NCI-H345 treated with DMSO at 0.1 percent for 48 hours (cell line): ENCODE results near the gene NUDT6.
"Not testable (repeated sequence)": the region's sequence is repeated elsewhere in the genome, so short reads cannot be mapped to it uniquely, and the experiment has no call there.

Experiments
- DNase-seq: peaks from one replicate; lab custom pipeline; 2025; ENCODE audit not compliant: unreplicated experiment; lab: John Stamatoyannopoulos, UW

Gene NUDT6

DNA sequence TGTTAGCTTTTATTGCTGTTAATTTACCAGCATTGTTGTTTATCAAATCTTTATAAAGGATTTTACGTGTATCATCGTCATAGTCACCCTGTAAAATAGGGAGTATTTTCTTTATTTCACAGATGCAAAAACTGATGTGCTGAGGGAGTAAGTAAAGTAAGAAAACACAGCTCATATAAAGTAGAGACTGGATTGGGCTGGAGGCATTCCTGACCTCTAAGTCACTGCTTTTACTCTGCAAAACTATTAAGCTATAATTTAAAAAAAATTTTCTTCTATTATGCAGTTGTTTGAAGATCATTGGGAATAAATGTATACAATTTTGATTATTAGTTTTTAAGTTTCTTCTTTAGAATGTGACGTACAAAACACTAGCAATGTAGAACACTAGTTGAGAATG is 45.9 kb downstream of the NUDT6 start:
- DNase-seq, result no peak

DNA sequence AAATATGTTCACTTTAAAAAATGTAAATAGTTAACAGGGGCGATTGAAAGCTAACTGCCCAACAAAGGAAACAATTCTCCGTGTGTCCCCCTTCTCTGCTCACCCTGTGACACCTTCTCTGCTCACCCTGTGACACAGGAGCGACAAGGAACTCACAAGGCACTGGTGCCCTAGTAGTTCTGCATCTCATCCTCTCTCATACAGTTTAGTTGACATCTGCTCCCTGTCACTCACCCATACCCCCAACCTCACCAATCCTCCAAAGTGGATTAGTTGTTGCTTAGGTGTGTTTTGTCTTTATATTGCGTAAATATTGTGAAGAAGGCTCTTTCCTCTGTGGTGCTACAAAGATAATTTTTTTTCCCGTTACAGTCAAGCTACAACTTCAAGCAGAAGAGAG is 46.4 kb downstream of the NUDT6 start:
- DNase-seq, result no peak

DNA sequence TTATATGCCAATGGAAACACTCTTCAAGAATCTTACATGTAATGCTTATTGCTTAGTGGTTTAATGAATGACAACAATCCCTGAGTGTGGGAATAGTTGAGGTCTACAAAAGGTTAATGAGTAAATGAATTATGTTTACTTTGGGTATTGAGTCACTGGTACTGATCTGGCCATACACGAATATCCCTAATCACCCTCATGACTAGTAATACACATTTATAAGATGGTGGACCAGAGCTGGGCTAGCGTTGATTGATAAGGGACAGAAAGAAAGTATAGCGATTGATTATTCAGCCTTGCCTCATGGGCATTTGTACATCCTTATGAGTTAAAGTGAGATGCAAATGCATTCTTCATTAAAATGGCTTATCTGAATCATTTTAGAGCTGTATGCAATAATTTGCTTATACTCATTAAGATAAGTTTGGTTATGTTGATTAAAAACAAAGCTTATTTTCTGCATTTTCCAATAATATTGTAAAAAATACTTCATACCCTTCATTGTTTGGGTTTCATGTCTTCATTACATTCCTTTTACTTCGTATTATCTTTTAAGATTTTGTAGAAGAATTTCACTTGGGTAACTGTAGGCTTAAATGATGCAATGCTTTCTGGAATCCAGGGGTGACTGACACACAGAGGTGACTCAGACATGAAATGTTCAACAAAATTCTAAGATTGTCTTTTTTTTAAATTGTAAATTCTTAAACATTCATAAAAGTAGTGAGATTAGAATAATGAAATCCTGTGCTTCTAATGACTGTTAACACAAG is 48.4 kb downstream of the NUDT6 start:
- no peak for DNase-seq

DNA sequence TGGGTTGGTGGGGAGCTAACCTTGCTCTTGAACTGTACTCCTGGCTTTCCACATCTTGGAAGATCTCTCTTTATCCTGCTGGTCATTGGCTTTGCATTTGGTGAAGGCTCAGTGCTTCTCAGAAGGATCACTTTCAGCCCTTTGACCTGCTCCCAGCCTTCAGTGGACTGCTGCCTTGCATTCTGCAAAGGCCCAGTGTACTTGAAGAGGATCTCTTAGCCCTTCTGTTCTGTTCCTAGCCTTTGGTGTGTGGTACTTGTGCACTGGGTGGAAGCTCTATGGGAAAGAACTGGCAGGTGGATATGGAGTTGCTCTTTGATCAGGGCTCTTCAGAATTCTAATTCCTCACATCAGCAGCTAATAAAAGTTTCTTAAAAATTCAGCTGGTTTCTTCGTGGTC is 49.3 kb downstream of the NUDT6 start:
- no peak for DNase-seq

DNA sequence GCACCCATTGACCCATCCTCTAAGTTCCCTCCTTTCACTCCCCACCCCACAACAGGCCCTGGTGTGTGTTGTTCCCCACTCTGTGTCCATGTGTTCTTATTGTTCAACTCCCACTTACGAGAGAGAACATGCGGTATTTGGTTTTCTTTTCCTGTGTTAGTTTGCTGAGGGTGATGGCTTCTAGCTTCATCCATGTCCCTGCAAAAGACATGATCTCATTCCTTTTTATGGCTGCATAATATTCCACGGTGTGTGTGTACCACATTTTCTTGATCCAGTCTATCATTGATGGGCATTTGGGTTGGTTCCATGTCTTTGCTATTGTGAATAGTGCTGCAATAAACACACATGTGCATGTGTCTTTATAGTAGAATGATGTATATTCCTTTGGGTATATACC is 54.2 kb downstream of the NUDT6 start:
- DNase-seq, result not testable (repeated sequence)

DNA sequence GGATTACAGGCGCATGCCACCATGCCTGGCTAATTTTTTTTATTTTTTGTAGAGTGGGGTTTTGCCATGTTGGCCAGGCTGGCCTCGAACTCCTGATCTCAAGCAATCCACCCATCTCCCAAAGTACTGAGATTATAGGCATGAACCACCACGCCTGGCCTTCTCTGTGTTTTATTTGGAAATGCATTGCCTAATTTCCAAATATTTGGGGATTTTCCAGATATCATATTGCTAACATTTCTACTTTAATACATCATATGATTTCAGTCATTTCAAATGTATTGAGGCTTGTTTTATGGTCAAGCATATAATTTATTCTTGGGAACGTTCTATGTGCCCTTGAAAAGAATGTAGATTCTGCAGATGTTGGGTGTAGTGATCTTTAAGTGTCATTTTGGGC is 57.0 kb downstream of the NUDT6 start:
- DNase-seq, result no peak

DNA sequence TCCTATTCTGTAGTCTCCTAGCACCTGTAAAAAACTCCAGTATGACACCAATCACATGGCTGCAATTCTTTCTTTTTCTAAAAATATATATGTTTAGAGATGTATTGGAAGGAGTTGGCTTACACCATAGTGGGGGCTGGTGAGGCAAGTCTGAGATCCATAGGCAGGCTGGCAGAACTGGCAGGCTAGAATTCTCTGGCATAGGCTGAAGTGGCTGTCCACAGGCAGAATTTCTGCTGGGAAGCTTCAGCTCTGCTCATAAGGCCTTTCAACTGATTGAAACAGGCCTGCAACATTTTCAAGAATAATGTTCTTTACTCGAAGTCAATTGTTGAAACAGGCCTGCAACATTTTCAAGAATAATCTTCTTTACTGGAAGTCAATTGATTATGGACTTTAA is 58.8 kb downstream of the NUDT6 start:
- no peak for DNase-seq

DNA sequence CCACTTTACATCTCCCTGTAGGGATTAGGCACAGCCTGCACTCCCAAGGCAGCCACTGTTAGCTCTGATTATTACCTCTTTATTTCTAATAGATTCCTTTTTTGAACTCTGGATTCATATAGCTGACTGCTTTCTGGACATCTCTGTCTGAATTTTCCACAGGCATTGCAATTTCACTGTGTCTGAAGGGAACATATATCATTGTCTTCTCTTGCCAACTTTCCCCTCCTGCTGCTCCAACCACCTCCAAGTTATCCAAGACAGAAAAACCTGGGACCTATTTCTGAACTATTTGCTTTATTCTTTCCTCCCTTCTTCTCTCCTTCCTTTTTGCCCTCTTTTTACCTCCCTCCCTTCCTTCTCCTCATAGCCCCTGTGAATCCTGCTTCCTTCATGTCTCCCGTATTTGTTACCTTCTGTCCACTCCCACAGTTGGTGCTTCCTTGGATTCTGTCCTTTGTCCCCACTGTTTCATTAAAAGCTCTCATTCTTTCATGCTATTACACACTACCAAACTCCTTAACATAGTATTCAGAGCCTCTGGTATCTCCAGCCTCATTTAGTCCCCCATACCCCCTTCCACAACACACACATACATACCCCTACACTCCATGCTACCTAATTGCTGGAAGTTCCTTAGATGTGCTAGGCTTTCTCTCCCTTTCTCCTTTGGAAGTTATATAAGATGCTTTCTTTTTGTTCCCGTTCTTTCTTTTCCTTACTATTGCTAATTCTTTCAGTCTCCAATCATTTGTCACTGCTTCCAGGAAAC is 61.0 kb downstream of the NUDT6 start:
- DNase-seq, result no peak

DNA sequence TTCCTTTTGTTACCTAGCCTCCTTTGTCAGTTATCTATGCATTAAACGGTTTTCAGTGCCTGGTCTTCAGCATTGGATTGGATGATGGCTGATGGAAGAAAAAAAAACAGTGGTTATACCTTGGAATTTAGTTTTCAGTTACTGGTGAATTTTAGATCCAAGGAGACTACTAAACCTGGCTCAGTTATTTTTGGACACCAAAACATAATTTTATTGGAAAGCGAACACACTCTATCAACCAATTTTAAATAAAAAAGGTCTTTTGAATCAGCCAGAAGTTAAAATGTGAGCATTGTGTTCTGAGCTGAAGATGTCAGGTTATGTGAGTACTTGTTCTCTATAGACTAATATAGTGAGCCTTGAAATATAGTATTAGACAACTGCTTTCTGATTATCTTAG is 63.7 kb downstream of the NUDT6 start:
- DNase-seq, result no peak

DNA sequence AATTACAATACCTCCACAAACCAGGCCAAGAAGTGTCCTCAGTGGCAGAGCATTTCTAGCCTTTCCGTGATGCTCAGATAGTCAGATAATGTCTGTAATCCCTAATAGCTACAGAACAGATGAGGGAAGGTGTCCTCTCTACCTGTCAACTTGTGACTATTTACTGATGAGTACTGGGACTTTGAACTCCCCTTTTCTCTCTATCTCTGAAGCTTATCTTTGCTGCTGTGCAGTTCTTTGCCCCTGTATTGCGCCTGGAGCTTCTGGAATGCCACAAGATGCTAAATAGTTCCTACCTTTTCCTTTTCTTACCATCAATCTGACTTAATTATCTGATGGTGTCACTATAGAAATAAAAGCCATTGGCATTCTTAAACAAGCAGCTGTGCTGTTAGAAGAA is 65.2 kb downstream of the NUDT6 start:
- DNase-seq, result no peak

DNA sequence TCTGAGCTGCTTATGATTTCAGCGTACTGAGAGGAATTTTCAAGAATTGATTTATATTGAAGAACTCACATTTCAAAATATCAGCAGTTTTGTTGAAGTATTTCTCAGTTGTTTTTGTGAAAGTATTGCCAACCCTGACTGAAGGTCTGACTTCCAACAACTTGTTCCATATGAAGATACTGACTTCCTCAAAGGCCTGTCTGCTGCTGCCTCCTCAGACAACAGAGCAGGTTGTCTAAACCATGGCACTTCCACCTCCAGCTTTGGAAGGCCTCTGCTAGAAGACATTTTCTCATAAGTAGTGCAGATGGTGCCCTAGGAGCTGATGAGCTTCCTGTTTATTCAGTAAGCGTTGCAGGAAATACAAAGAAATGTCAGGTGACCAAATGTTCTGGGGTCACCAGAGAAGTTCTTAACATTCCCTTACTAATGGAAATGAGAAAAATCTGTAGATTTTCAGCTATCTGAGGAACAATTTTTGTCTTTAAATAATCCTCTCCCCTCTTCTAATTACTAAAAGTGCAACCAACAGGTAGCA is 67.0 kb downstream of the NUDT6 start:
- no peak for DNase-seq

DNA sequence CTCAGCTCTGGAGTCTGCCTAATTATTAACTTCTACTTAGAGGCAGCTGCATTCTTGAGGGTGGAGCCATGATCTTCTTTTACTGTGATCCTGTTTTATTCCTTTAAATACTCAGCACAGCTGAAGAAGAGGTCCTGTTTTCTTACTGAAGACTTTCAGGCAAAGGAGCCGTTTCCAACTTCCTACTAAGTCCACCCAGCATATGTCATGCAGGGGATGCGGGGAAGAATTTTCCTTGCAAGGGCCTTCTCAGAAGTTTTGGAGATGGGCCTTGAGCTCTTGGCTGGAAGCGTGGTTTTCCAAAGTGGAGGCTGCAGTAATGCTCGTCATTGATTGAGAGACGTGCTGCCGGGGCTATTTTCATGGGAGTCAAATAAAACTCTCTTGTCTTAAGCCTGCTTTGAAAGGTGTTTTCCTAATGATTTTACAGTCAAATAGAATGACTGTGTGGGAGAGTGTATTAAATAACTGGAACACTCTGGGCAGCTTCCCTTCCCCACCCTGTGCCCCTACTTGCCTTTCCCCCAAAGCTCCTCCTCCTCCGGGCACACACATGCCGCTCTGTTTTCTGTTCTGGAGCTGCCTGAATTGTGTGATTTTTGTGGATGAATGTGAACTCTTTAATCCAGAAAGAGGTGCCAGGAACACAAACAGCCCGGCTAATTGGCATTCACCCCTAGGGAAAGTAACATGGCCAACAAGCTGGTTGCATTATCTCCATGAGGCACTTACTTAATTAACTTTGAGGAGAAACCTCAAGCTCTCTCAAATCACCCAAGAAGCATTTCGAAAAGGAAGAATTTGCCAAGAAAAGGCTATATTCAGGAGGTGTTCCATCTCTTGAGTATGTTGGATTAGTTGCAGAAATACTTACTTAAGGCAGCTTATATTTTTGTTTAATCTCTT is 67.7 kb downstream of the NUDT6 start:
- no peak for DNase-seq

DNA sequence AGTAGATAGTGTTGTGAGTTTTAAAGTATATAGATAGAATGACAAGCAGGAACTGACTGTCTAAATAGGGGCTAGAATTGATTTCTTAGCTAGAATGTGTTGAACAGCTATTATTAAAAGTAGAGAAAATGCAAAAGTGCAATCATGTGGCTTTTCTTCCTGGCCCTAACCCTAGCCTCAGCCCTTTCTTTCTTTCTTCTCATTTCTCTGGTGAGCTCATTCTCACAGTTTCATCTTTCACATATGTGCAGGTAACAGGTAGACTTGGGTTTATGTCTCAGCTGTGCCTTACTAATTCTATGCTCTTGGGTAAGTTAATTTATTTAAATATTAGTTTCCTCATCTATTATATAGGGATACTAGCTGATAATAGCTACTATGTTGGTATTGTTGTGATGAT is 70.8 kb downstream of the NUDT6 start:
- no peak for DNase-seq

DNA sequence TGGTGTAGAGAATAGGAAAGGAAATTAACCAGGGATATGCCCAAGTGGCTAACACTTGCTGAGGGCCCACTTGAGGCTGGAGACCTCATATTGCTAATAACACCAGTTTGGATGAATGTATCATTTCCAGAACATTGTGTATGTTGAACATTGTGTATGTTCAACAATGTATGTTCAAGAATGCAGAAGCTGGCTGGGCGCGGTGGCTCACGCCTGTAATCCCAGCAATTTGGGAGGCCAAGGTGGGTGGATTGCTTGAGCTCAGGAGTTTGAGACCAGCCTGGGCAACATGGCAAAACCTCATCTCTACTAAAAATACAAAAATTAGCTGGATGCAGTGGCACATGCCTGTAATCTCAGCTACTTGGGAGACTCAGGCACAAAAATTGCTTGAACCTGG is 72.6 kb downstream of the NUDT6 start:
- not testable (repeated sequence) for DNase-seq

DNA sequence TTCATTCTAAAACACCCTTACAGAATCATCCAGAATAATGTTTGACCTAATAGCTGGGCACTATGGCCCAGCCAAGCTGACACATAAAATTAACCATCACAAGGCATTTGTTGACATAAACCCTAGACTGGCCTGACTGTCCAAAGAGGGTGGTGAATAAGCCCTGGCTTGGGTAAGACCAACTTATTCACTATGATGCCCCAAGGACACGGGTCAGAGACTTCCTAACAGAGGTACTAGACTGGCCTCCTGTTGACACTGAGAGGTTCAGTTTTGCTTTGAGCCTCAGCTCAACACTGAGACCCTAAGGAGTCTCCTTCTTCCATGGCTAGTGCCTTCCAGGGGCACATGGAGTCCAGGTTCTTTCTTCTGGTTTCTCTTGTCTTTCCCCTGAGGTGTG is 74.5 kb downstream of the NUDT6 start:
- DNase-seq, result no peak

DNA sequence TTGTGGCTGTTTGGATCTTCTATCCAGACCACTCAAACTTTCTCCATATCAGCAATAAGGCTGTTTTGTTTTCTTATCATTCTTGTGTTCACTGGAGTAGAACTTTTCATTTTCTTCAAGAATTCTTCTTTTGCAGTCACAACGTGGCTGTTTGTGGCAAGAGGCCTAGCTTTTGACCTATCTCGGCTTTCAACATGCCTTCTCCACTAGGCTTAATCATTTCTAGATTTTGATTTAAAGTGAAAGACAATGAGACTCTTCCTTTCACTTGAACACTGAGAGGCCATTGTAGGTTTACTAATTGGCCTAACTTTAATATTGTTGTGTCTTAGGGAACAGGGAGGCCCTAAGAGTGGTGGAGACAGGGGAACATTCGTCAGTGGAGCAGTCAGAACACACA is 76.6 kb downstream of the NUDT6 start:
- no peak for DNase-seq

DNA sequence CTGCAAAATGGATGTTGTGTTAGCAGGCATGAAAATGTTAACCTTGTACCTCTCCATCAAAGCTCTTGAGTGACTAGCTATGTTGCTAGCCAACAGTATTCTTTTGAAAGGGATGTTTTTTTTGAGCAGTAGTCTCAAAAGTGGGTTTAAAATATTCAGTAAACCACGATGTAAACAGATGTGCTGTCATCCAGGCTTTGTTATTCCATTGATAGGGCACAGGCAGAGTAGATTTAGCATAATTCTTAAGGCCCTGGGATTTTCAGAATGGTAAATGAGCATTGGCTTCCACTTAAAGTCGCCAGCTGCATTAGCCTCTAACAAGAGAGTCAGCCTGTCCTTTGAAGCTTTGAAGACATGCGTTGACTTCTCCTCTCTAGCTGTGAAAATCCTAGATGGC is 77.3 kb downstream of the NUDT6 start:
- no peak for DNase-seq

DNA sequence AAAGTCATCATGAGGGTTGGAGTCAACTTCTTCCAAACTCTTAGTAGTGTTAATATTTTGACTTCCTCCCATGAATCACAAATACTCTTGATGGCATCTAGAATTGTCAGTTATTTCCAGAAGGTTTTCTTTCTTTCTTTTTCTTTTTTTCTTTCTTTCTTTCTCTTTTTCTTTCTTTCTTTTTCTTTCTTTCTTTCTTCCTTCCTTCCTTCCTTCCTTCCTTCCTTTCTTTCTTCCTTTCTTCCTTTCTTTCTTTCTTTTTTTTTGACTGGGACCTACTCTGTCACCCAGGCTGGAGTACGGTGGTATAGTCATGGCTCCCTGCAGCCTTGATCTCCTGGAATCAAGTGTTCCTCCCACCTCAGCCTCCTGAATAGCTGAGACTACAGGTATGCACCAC is 78.0 kb downstream of the NUDT6 start:
- DNase-seq, result not testable (repeated sequence)

DNA sequence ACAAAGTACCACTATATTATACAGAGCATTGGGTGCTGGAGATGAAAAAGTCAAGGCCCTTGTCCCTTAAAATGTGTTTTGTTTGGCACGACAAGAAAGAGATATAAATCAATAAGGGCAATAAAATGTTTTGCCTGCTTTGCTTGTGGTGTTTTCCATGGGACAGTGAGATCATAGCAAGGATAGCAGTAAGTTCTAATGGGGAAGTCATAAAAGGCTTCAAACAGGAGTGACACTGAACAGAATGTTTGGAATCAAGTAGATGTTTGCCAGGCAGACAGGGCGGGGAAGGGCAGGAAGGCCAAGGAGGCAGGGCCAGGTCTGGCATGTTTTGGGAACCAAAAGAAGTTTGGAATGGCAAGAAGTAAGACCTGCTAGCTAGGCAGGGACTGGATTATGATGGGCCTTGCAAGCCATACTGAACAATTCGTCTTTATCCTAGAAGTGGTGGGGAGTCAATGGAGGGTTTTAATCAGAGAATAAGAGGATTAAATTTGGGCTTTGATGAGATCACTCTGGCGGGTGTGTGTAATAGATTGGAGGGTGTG is 79.3 kb downstream of the NUDT6 start:
- DNase-seq, result no peak
